Middle frontal gyrus (tissue), 1 donor: ENCODE results near the gene NEDD9.

Experiments
- DNase-seq: peaks from one replicate; pipeline ENCODE4 v3.0.0-alpha.2; 2015; ENCODE audit warnings: low spot score; ENCODE audit errors: extremely low spot score

The NEDD9 gene

DNA sequence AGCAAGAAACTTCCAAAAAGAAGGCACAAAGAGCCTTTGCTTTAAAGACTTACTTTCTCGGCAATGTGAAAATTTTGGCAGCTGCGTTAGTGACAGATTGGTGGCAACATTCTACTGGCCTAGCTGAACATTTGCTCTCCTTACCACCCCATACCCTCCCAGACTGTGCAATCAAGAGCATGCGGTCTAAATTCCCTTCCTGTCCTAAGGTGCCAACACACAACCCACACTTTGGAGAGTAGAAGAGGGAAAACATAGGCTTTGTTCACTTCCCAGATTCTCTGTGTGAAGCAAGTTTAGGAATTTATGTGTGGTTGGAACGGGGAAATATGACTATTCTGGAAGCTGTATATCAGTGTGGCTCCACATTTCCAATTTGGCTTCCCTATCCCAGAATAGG is 29.8 kb upstream of the NEDD9 start:
- DNase-seq: peak; percentile 53

DNA sequence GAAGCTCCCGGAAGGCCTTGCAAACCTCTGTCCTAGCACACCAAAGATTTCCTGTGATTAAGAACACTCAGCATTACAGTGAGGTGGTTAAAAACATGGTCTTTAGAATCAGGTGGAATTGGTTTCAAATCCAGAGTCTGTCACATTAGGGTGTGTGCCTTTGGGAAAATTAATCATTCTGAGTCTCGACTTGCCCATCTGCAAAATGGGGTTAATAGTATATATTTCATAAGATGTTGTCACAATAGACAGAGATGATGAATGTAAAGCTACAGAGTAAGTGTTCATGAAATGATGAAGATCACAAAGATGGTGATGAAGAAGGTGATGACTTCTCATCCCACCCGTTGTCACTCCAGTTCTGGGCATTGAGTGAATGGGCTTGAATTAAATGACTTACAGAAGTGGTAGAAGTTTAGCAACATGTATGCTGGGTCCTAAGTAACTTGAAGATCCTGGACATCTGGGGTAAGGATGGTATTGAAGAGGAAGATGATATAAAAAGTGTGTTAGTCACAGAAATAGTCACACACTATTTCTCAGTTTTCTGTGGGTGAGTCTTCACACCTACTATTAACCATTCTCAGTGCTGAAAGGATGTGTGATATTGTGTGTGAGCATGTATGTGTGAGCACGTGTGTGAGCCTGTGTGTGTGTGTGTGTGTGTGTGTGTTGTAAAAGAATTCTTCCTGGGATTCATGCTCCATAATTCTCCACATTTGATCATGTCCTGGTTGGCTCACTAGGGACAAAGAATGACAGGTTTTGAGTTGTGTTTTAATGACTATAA is 28.0 kb upstream of the NEDD9 start:
- DNase-seq: no peak

GRCh38 chr6:11258260-11259237 is 26.1 kb upstream of the NEDD9 start:
- no peak for DNase-seq

GRCh38 chr6:11255610-11256009 is 23.1 kb upstream of the NEDD9 start:
- DNase-seq: no peak

GRCh38 chr6:11253594-11253993 is 21.1 kb upstream of the NEDD9 start:
- DNase-seq: no peak

DNA sequence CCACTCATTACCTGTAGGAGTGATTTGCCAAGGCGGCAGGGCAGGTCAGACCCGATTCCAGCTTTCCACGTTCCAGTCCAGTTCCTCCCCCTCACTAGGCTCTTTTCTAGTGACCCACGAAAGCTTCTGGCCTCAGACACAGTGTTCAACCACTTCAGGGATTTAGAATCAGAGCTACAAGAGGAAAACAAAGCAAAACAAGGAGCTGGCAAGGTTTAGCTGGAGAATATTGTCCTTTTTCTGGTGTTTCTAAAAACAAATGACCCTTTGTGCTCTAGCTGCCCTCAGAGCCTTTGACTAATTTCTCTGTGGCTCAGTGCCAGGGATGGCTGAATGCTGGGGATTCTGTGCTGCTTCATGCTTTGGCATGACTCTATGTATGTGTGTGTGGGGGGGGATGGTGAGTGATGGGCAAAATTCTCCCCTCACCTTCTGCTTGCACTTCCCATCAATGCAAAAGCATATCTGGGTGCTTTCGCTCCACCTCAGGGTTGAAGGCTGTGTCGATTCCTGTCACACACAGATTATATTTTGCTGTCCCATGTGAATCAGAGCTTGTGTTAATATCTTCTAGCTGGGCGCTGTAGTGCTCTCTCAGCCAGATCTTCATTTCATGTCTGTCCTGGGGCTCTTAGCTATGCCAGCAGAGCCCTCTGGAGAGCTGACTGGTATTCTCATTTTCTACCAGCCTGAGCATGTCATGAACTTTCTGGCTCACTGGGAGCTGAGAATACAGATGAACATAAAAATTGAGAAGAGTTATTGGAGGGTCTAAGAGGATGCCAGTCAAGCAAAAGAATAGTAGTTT is 19.3 kb upstream of the NEDD9 start:
- no peak for DNase-seq

GRCh38 chr6:11250108-11250507 is 17.6 kb upstream of the NEDD9 start:
- no peak for DNase-seq

DNA sequence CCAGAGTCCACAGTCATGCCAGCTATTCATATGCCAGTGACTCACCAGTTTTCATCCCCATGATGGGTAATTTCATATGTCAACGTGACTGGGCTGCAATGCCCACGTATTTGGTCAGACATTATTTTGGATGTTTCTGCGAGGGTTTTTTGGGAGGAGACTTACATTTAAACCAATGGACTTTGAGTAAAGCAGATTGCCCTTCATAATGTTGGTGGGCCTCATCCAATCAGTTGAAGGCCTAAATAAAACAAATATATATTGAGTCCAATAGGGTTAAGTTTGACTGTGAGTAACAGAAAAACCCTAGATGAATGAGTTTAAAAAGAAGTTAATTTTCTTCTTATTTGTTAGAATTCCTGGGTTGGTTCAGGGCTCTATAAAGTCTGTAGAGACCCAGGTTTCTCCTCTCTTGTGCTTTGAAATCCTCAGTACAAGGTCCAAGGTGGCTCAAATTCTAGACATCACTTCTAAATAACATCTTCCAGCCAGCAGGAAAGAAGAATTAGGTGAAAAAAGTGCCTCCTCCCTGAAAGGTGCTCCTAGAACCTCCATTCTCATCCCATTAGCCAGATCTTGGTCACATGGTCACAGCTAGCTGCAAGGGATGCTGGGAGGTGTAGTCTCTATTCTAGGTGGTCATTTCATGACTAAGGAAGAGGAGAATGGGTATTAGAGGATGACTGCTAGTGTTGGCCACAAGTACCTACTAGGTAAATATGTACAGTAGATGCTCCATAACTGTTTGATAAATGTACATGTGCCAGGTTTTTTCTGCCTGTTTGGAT is 16.7 kb upstream of the NEDD9 start:
- no peak for DNase-seq

DNA sequence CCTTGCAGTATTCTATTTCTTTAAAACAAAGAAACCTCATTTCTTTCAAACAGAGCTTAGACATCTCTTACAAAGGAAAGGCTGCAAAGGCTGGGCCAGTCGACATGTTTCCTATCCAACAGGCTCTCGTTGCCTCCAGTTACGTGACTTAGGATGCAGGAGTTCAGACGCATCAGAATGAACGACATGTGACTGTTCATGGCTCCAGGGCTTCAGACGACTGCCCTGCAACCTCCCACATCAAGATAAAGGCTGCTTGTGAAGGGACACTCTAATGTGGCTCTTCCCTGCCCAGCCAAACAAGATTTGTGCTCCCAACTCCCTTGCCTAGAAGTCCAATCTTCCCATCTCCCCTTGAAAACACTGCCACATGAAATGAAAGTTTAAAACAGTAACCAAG is 14.3 kb upstream of the NEDD9 start:
- DNase-seq: no peak

DNA sequence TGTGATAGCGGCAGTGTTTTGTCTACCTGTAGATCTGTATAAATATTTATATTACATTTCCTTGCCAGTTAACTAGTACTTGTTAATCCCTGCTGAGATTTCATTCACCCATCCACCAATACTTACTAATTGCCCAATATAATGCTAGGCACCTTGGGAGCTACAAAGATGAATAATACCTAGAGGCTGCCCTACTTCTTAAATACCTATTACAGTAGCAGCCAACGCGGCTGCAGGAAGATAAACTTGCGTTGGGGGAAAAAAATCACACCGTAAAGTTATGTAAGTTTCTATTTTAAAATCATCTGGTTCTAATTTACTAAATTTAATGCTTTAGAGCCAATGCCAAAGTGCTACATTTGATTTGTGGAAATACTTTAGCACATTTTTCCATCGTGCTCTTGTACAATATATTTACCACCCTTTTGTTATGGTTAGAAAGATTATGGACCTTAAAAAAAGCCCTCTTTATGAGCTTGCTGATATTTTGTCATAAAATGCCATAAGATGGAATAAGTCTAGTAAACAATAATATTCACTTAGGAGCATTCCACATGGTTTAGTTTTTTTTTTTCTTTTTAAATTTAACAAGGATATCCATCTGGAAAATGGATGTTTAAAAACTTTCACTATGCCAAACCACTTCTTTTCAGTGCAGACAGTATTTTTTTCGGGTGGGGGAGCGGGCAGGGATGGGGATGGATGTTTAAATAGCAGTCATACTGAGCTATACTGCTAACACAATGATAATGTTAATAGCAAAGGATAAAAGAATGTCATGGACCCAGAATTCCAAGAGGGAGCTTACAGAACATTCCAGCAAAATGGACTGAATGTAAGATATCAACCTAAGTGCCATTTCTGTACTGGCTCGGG is 13.2 kb upstream of the NEDD9 start:
- DNase-seq: no peak

- no peak for DNase-seq
These were observed 12.1 kb upstream of the NEDD9 start for GRCh38 chr6:11244387-11245126.

DNA sequence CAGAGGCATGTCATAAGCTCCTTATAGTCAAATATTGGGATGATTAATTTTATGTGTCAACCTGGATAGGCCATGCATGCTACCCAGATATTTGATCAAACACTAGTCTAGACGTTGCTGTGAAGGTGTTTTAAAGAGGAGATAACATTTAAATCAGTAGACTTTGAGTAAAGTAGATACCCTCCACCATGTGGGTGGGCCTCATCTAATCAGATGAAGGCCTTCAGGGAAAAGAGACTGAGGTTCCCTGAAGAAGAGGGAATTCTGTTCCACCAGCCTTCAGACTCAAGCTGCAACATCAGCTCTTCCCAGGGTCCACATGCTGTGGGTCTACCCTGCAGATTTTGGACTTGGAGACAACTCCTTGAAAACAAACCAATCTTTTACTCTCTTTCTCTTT is 11.4 kb upstream of the NEDD9 start:
- DNase-seq: no peak

GRCh38 chr6:11242711-11243110 is 10.2 kb upstream of the NEDD9 start:
- DNase-seq: no peak

DNA sequence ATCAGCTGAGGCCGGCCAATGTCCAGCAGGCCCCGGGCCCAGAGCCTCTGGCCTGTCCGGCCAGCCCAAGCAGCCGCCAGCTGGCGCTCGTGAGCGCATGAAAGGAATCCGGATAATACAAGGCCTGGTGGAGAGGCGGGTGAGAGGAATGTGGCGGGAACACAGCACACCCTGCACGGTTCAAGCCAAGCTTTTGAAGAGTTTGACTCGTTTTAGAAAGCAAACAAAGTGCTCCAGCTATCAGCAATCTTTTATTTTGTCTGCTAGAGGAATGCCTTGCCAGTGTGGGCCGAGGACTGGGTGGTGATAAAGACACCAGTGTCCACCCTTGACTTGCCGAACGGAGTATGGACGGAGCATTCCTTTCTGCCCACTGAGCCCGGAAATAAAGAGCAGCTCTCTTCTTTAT is 9.3 kb upstream of the NEDD9 start:
- DNase-seq: no peak

- DNase-seq: no peak
These were observed 8.8 kb upstream of the NEDD9 start for GRCh38 chr6:11241154-11241792.

GRCh38 chr6:11237956-11238355 is 5.5 kb upstream of the NEDD9 start:
- no peak for DNase-seq

DNA sequence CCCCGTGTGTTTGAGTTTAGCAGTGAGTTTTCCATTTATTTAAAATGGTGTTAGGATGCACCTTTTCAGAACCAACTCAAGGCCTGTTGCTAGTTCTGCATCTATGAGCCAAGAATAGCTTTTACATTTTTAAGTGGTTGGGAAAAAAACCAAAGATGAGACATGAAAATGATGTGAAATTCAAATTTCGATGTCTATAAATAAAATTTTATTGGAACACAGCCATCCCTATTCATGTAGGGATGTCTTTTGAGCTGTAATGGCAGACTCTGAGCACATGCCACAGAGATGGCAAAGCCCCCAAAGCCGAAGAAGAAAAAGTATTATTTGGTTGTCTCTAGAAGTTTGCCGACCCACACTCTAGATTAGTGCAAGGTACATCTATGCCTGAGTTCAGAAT is 5.0 kb upstream of the NEDD9 start:
- no peak for DNase-seq

- no peak for DNase-seq
These were observed 4.4 kb upstream of the NEDD9 start for GRCh38 chr6:11236915-11237314.
